Measurements from ENCODE around the gene MYOZ1.

MYOZ1 gene

DNA sequence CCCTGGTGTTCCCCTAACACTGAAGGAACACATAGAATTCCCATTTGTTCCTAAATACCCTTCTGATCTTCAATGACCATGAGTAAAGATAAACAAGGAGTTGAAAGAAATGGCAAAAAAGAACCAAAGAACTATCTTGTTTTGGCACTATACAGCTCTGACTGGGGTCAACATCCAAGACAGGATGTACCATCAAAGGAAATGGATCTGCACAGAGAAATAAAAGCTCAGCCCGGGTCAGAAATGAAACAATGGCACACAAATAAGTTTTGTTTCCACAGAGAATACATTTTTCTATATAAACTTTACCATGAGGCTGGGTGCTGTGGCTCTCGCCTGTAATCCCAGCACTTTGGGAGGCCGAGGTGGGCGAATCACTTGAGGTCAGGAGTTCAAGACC, 32.2 kb downstream of the MYOZ1 start:
- TF ChIP-seq, protein P1, sequence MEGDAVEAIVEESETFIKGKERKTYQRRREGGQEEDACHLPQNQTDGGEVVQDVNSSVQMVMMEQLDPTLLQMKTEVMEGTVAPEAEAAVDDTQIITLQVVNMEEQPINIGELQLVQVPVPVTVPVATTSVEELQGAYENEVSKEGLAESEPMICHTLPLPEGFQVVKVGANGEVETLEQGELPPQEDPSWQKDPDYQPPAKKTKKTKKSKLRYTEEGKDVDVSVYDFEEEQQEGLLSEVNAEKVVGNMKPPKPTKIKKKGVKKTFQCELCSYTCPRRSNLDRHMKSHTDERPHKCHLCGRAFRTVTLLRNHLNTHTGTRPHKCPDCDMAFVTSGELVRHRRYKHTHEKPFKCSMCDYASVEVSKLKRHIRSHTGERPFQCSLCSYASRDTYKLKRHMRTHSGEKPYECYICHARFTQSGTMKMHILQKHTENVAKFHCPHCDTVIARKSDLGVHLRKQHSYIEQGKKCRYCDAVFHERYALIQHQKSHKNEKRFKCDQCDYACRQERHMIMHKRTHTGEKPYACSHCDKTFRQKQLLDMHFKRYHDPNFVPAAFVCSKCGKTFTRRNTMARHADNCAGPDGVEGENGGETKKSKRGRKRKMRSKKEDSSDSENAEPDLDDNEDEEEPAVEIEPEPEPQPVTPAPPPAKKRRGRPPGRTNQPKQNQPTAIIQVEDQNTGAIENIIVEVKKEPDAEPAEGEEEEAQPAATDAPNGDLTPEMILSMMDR (IDR thresholded peaks at IDR 0.05): no peak
- DNase-seq: no peak
- H3K4me3 ChIP-seq: no peak overlapping the region

GRCh38 chr10:73601486-73601921, 39.8 kb downstream of the MYOZ1 start:
- no peaks in the 10 kb centered on the region for H3K4me1 ChIP-seq
- no peak overlapping the region for H3K4me3 ChIP-seq
- no peaks in the 10 kb centered on the region for H3K27me3 ChIP-seq
- DNase-seq: no peak
- intact Hi-C loops (cut with DNase I; ENCODE audit: low total_unique reads): no loop called here
- TF ChIP-seq, protein P1 (IDR thresholded peaks at IDR 0.05): no peak
- H3K27ac ChIP-seq: no peak overlapping the region
- no peaks in the 10 kb centered on the region for H3K9me3 ChIP-seq
- no peaks in the 10 kb centered on the region for H3K36me3 ChIP-seq

More for the DNA sequence above, 32.2 kb downstream of the MYOZ1 start:
- Histone ChIP-seq H3K27ac (no peak overlapping the region), H3K36me3 (no peaks in the 10 kb centered on the region), H3K4me1 (no peaks in the 10 kb centered on the region), H3K9me3 (no peaks in the 10 kb centered on the region), H3K27me3 (no peaks in the 10 kb centered on the region)
- intact Hi-C loops (cut with DNase I; ENCODE audit: low total_unique reads): no loop called here

DNA sequence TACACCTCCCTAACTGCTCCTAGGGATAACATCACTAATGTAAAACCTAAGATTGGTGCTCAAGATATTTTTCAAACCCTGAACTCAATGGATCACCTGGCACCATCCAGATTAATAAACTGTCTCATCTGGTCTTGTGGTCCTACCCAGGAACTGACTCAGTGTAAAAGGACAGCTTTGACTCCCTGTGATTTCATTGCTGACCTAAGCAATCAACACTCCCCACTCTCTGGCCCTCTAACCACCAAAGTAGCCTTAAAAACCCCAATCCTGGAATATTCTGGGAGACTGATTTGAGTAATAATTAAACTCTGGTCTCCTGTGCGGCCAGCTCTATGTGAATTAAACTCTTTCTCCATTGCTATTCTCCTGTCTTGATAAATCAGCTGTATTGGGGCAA, 43.9 kb downstream of the MYOZ1 start:
- no peak overlapping the region for H3K4me3 ChIP-seq
- TF ChIP-seq, protein P1 (IDR thresholded peaks at IDR 0.05): no peak
- intact Hi-C loops (cut with DNase I; ENCODE audit: low total_unique reads): no loop called here

GRCh38 chr10:73593812-73594211, 47.5 kb downstream of the MYOZ1 start:
- intact Hi-C loops (cut with DNase I; ENCODE audit: low total_unique reads): no loop called here
- no peak overlapping the region for H3K27ac ChIP-seq
- H3K9me3 ChIP-seq: no peaks in the 10 kb centered on the region
- no peaks in the 10 kb centered on the region for H3K36me3 ChIP-seq
- peaks cover 0 to 22% (median 15%) of the 10 kb centered on the region in 4 donors for H3K4me1 ChIP-seq
- no peaks in the 10 kb centered on the region for H3K27me3 ChIP-seq
- H3K4me3 ChIP-seq: no peak overlapping the region
- no peak for DNase-seq
- TF ChIP-seq, protein P1 (IDR thresholded peaks at IDR 0.05): no peak

More for the DNA sequence above, 43.9 kb downstream of the MYOZ1 start:
- H3K9me3 ChIP-seq: no peaks in the 10 kb centered on the region
- H3K36me3 ChIP-seq: no peaks in the 10 kb centered on the region
- H3K27me3 ChIP-seq: no peaks in the 10 kb centered on the region
- peaks cover 0 to 4% (median 1%) of the 10 kb centered on the region in 4 donors for H3K4me1 ChIP-seq
- DNase-seq: no peak
- no peak overlapping the region for H3K27ac ChIP-seq

- intact Hi-C loops (cut with DNase I; ENCODE audit: low total_unique reads): no loop called here
- H3K4me3 ChIP-seq: no peak overlapping the region
- no peaks in the 10 kb centered on the region for H3K9me3 ChIP-seq
- no peaks in the 10 kb centered on the region for H3K27me3 ChIP-seq
- peaks cover 0 to 22% (median 15%) of the 10 kb centered on the region in 4 donors for H3K4me1 ChIP-seq
- no peak overlapping the region for H3K27ac ChIP-seq
- TF ChIP-seq, protein P1 (IDR thresholded peaks at IDR 0.05): no peak
- H3K36me3 ChIP-seq: no peaks in the 10 kb centered on the region
- no peak for DNase-seq
These were observed 48.2 kb downstream of the MYOZ1 start for GRCh38 chr10:73593110-73593509.

Measured in tibial artery (tissue), 4 donors.